Keratinocyte (primary cell): ENCODE results near the gene LIG4. TPM values are rescaled to one million over a fixed set of nuclear protein-coding genes. Genes with fewer than 3 reads are reported as not detected.

Source experiments
- DNase-seq: peaks from one replicate; pipeline ENCODE4 v3.0.0-alpha.2; 2011; ENCODE audit warnings: low read depth, missing footprints, low spot score
- FAIRE-seq: peaks from 2 replicates; lab custom pipeline; 2011; peaks lifted over from hg19 to GRCh38; lab: Jason Lieb, UNC
- H2AFZ ChIP-seq: 2 replicates; pipeline ENCODE4 v1.6.0; 2012; ENCODE audit warnings: low read length, control low read depth, inconsistent platforms; ENCODE audit not compliant: control insufficient read depth
- H3K27ac ChIP-seq: 2 replicates; pipeline ENCODE4 v1.5.1; 2011; ENCODE audit warnings: low read length; ENCODE audit not compliant: control insufficient read depth, insufficient read depth
- H3K27me3 ChIP-seq: 3 replicates; pipeline ENCODE4 v1.6.0; 2011; ENCODE audit warnings: low read length; ENCODE audit not compliant: control insufficient read depth, insufficient read depth; ENCODE audit errors: extremely low read depth
- H3K36me3 ChIP-seq, 2 experiments: 2 replicates in 1 of 2; 3 replicates in 1 of 2; pipeline ENCODE4 v1.5.1; 2011; ENCODE audit warnings: low read length in 2 of 2, mild to moderate bottlenecking in 1 of 2; ENCODE audit not compliant: control insufficient read depth in 2 of 2, insufficient read depth in 2 of 2; ENCODE audit errors: extremely low read depth in 1 of 2
- H3K4me1 ChIP-seq: 3 replicates; pipeline ENCODE4 v1.5.1; 2011; ENCODE audit warnings: low read length; ENCODE audit not compliant: control insufficient read depth, insufficient read depth; ENCODE audit errors: extremely low read depth
- H3K4me2 ChIP-seq: 3 replicates; pipeline ENCODE4 v1.6.0; 2011; ENCODE audit warnings: low read depth, low read length; ENCODE audit not compliant: control insufficient read depth, insufficient read depth; ENCODE audit errors: extremely low read depth
- H3K4me3 ChIP-seq, 3 experiments: fragments of 200-600 bp in 1 of 3; sonication (generic) in 1 of 3; 2 replicates in 2 of 3; 3 replicates in 1 of 3; pipeline ENCODE4 v1.5.1; 2011 to 2016; ENCODE audit warnings: low read length in 3 of 3, mild to moderate bottlenecking in 3 of 3, control low read depth in 2 of 3, inconsistent platforms in 1 of 3, low read depth in 1 of 3, mixed read lengths in 1 of 3, mixed run types in 1 of 3, moderate library complexity in 1 of 3; ENCODE audit not compliant: control insufficient read depth in 2 of 3, insufficient read depth in 2 of 3; ENCODE audit errors: extremely low read depth in 1 of 3
- H3K79me2 ChIP-seq: 2 replicates; pipeline ENCODE4 v1.6.0; 2012; ENCODE audit warnings: low read length; ENCODE audit not compliant: control insufficient read depth, insufficient read depth
- H3K9ac ChIP-seq: 3 replicates; pipeline ENCODE4 v1.6.0; 2011; ENCODE audit warnings: low read length; ENCODE audit not compliant: control insufficient read depth, insufficient read depth; ENCODE audit errors: extremely low read depth
- H3K9me1 ChIP-seq: 3 replicates; pipeline ENCODE4 v1.6.0; 2011; ENCODE audit warnings: low read length; ENCODE audit not compliant: control insufficient read depth, insufficient read depth; ENCODE audit errors: extremely low read depth
- H3K9me3 ChIP-seq: 2 replicates; pipeline ENCODE4 v1.5.1; 2012; ENCODE audit warnings: low read depth, low read length; ENCODE audit not compliant: control insufficient read depth
- H4K20me1 ChIP-seq: 3 replicates; pipeline ENCODE4 v1.6.0; 2011; ENCODE audit warnings: low read length; ENCODE audit not compliant: control insufficient read depth, insufficient read depth; ENCODE audit errors: extremely low read depth
- EZH2 ChIP-seq: IDR thresholded peaks from one replicate; pipeline ENCODE4 v1.6.1; 2012; ENCODE audit warnings: inconsistent platforms, mild to moderate bottlenecking, low read length, moderate library complexity
- dilution Hi-C: fragments of 300-500 bp; cut with MboI; formaldehyde crosslinking; loops from one replicate; pipeline ENCODE4 v1.7.0; 2020; ENCODE audit warnings: low sequenced_read_pairs; ENCODE audit not compliant: extremely low pct_ligation_motif_present
- polyA plus RNA-seq, 5 experiments: library from polyadenylated mRNA; depleted of rRNA in 3 of 5; stranded (reverse) in 3 of 5; stranded (forward) in 1 of 5; unstranded in 1 of 5; fragments of >200 nt; gene quantifications; 1 replicate in 1 of 5; 2 replicates in 3 of 5; 3 replicates in 1 of 5; pipeline versions ENCODE4 v1.2.1 to v1.2.3, GENCODE V29; 2011 to 2012; ENCODE audit warnings: missing spikeins in 2 of 5, low read depth in 1 of 5, low replicate concordance in 1 of 5
- TF ChIP-seq, protein P1 (sequence below), 3 experiments: IDR thresholded peaks in 1 of 3; conservative IDR thresholded peaks in 1 of 3; optimal IDR thresholded peaks in 1 of 3; 2 replicates in 2 of 3; 3 replicates in 1 of 3; pipeline versions ENCODE3 to v1.5.1; 2011; ENCODE audit warnings: low read length in 3 of 3, mild to moderate bottlenecking in 3 of 3, moderate library complexity in 2 of 3, control low read depth in 1 of 3, inconsistent platforms in 1 of 3; ENCODE audit not compliant: insufficient read depth in 2 of 3; ENCODE audit errors: extremely low read depth in 1 of 3

The LIG4 gene
- polyA plus RNA-seq, 1 donor (not counting 4 experiments of a cell fraction or from before 2014, with no cell fraction given) = 16.8 TPM

DNA sequence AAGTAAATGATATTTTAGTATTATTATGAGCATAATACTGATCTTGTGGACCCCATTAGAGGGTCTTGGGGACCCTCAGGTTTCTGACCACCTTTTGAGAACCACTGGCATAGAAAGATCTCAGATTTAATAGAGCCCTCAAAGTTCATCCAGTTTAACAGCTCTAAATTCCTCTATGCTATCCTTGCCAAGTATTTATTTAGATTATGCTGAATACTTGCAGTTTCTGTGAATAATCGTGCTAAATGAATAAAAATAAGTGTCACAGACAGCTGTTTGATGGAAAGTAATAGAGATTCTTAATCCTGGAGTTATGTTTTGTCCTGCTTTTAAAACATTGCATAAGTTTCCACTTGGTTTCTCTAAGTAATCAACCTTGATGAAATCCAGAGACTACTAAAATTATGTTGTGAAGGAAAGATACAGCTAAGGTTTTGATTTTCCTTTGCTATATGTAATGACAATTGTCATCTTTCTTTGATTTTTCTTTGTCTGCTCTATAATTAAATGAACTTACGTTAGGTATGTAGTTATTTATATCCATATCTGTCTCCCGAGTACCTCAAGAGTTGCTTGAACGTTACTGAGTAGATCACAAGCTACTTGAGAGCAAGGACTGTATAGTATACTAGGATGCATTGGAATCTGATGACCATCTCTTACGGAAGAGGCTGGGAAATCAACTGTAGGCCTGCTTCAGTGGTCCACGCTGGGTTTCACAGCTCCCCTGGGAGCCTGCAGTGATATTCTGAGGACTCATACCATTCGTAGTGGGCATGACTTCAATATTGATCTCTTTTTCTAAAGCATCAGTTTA, 8.6 kb upstream of the LIG4 start:
- H2AFZ ChIP-seq = no peak overlapping the region
- no peak overlapping the region for H3K4me3 ChIP-seq
- no peaks in the 10 kb centered on the region for H3K27me3 ChIP-seq
- TF ChIP-seq, protein P1, sequence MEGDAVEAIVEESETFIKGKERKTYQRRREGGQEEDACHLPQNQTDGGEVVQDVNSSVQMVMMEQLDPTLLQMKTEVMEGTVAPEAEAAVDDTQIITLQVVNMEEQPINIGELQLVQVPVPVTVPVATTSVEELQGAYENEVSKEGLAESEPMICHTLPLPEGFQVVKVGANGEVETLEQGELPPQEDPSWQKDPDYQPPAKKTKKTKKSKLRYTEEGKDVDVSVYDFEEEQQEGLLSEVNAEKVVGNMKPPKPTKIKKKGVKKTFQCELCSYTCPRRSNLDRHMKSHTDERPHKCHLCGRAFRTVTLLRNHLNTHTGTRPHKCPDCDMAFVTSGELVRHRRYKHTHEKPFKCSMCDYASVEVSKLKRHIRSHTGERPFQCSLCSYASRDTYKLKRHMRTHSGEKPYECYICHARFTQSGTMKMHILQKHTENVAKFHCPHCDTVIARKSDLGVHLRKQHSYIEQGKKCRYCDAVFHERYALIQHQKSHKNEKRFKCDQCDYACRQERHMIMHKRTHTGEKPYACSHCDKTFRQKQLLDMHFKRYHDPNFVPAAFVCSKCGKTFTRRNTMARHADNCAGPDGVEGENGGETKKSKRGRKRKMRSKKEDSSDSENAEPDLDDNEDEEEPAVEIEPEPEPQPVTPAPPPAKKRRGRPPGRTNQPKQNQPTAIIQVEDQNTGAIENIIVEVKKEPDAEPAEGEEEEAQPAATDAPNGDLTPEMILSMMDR (optimal IDR thresholded peaks at IDR 0.05 in 1 of 3, IDR thresholded peaks at IDR 0.05 in 1 of 3, conservative IDR thresholded peaks at IDR 0.05 in 1 of 3; ENCODE audit: extremely low read depth in 1 of 3, insufficient read depth in 2 of 3, low read length in 3 of 3) = no peak
- no peak for TF ChIP-seq EZH2
- no peaks in the 10 kb centered on the region for H4K20me1 ChIP-seq
- H3K4me1 ChIP-seq = peaks cover 12% of the 10 kb centered on the region
- H3K4me2 ChIP-seq = no peak overlapping the region
- dilution Hi-C loops = no loop called here
- no peaks in the 10 kb centered on the region for H3K9me3 ChIP-seq
- H3K9me1 ChIP-seq = no peaks in the 10 kb centered on the region
- FAIRE-seq = no peak
- DNase-seq = no peak
- no peak overlapping the region for H3K27ac ChIP-seq
- H3K36me3 ChIP-seq = no peaks in the 10 kb centered on the region
- H3K79me2 ChIP-seq = peaks cover 92% of the 10 kb centered on the region
- H3K9ac ChIP-seq = no peak overlapping the region

DNA sequence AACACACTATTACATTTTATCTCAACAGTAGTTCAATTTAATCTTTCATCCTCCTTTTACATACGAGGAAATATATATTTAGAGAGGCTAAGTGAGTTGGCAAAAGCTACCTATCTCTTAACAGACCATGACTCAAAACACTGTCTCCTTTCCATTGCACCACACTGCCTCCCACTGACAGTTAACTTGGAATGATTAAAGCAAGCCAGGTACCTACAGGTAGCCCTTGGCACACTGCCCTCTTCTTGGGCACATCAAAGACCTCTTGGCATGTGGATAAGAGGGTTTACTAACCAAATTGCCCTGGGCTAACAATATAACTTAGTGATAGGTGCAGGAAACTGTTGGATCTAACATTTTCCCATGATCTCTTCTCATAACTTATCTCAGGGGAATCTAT, 4.7 kb upstream of the LIG4 start:
- Histone ChIP-seq H3K9me3 (no peaks in the 10 kb centered on the region), H3K27me3 (no peaks in the 10 kb centered on the region), H3K79me2 (peaks cover 82% of the 10 kb centered on the region), H2AFZ (no peak overlapping the region), H3K4me1 (peaks cover 23% of the 10 kb centered on the region), H3K9ac (no peak overlapping the region), H4K20me1 (no peaks in the 10 kb centered on the region), H3K4me2 (peak overlapping the region; percentile 99), H3K27ac (peak overlapping the region; percentile 97), H3K9me1 (no peaks in the 10 kb centered on the region), H3K36me3 (no peaks in the 10 kb centered on the region), H3K4me3 (peak overlapping the region in 2 of 3 experiments; percentile 92 to 97)
- peak; percentile 64 for DNase-seq
- FAIRE-seq = peak; percentile 70
- TF ChIP-seq, protein P1 (optimal IDR thresholded peaks at IDR 0.05 in 1 of 3, IDR thresholded peaks at IDR 0.05 in 1 of 3, conservative IDR thresholded peaks at IDR 0.05 in 1 of 3; ENCODE audit: extremely low read depth in 1 of 3, insufficient read depth in 2 of 3, low read length in 3 of 3) = peak; percentile 23 to 78 (median 49)
- no peak for TF ChIP-seq EZH2
- dilution Hi-C loops = no loop called here
